HEK293T (cell line): Measurements from ENCODE around the gene UBASH3A.

Source experiments
- ARNT ChIP-seq: fragments of 450-650 bp; IDR thresholded peaks from 2 replicates; pipeline ENCODE4 v1.6.1; 2017; ENCODE audit warnings: mild to moderate bottlenecking
- BHLHE40 ChIP-seq: fragments of 450-650 bp; IDR thresholded peaks from 2 replicates; pipeline ENCODE4 v1.6.1; 2016; ENCODE audit warnings: mild to moderate bottlenecking, moderate library complexity, borderline replicate concordance
- ELF4 ChIP-seq: fragments of 450-650 bp; IDR thresholded peaks from 2 replicates; pipeline ENCODE4 v1.6.1; 2017; ENCODE audit warnings: antibody characterized with exemption
- FOXA1 ChIP-seq: fragments of 450-650 bp; IDR thresholded peaks from 2 replicates; pipeline ENCODE4 v1.6.1; 2016; ENCODE audit warnings: mild to moderate bottlenecking
- FOXK2 ChIP-seq: fragments of 450-650 bp; IDR thresholded peaks from 2 replicates; pipeline ENCODE4 v1.6.1; 2016; ENCODE audit warnings: mild to moderate bottlenecking
- FOXM1 ChIP-seq: fragments of 450-650 bp; IDR thresholded peaks from 2 replicates; pipeline ENCODE4 v1.6.1; 2017; ENCODE audit warnings: mild to moderate bottlenecking, borderline replicate concordance
- NFRKB ChIP-seq: fragments of 450-650 bp; IDR thresholded peaks from 2 replicates; pipeline ENCODE4 v1.6.1; 2016; ENCODE audit warnings: mild to moderate bottlenecking, moderate library complexity
- SP1 ChIP-seq: fragments of 450-650 bp; IDR thresholded peaks from 2 replicates; pipeline ENCODE4 v1.6.1; 2017
- ZNF384 ChIP-seq: fragments of 450-650 bp; IDR thresholded peaks from 2 replicates; pipeline ENCODE4 v1.6.1; 2016

- TF ChIP-seq SP1 (no peak), ARNT (no peak), FOXM1 (no peak), FOXK2 (no peak), ZNF384 (no peak), BHLHE40 (no peak), ELF4 (no peak), NFRKB (no peak), FOXA1 (no peak)
Observed at GRCh38 chr21:42377211-42377950, 26.3 kb upstream of the UBASH3A start.
